BLaER1 treated with 17β-estradiol and CSF1 and Interleukin-3, amounts not matched to agents 10 nM and 100 nM (cell line): ENCODE results near the gene CHST15.
"Not testable (repeated sequence)": the region's sequence is repeated elsewhere in the genome, so short reads cannot be mapped to it uniquely, and the experiment has no call there.

Experiments
- H3K27ac ChIP-seq, 11 experiments: shearing (Covaris generic); formaldehyde crosslinking; 2 replicates each; pipeline ENCODE4 v1.8.1; 2022
- H3K27me3 ChIP-seq, 11 experiments: shearing (Covaris generic); formaldehyde crosslinking; 2 replicates each; pipeline ENCODE4 v1.8.1; 2022
- H3K36me3 ChIP-seq, 11 experiments: shearing (Covaris generic); formaldehyde crosslinking; 2 replicates each; pipeline ENCODE4 v1.8.1; 2022
- H3K4me1 ChIP-seq, 10 experiments: shearing (Covaris generic); formaldehyde crosslinking; 2 replicates each; pipeline ENCODE4 v1.8.1; 2022
- H3K4me2 ChIP-seq, 11 experiments: shearing (Covaris generic); formaldehyde crosslinking; 2 replicates each; pipeline ENCODE4 v1.8.1; 2022
- H3K4me3 ChIP-seq, 10 experiments: shearing (Covaris generic); formaldehyde crosslinking; 2 replicates each; pipeline ENCODE4 v1.8.1; 2022
- H3K9ac ChIP-seq, 11 experiments: shearing (Covaris generic); formaldehyde crosslinking; 2 replicates each; pipeline ENCODE4 v1.8.1; 2022
- H3K9me3 ChIP-seq, 11 experiments: shearing (Covaris generic); formaldehyde crosslinking; replicated peaks in 1 of 11; 2 replicates each; pipeline ENCODE4 v1.8.1; 2022
- H4K20me1 ChIP-seq, 11 experiments: shearing (Covaris generic); formaldehyde crosslinking; 2 replicates each; pipeline ENCODE4 v1.8.1; 2022
- Cebpa-rat ChIP-seq, 11 experiments: shearing (Covaris generic); IDR thresholded peaks; 2 replicates each; pipeline ENCODE4 v1.8.1; 2022

Gene CHST15

DNA sequence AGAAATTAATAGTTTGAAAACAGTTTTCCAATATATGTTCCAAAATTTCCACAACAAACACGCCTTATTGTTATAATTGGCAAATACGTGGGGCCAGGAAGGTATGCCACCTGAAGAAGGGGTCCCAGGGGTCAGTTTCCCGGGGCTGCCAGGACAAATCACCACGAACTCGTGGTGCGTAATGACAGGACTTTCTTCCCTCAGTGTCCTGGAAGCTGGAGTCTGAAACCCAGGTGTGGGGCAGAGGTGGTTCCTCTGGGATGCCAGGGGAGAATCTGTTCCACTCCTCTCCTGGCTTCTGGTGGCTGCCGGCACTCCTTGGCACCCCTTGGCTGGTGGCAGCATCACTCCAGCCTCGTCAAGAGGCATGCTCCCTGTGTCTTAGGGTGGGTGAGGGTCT, 56.7 kb downstream of the CHST15 start:
- H3K27ac ChIP-seq, result peak overlapping the region in 9 of 11 experiments; percentile 59 to 79 (median 75); a peak in 18 of 22 replicates
- peak overlapping the region; percentile 72 to 97 (median 92) for H3K4me2 ChIP-seq
- no peak for TF ChIP-seq Cebpa-rat (IDR thresholded peaks at IDR 0.05)
- peaks cover 15 to 100% (median 38%) of the 10 kb centered on the region in 11 experiments; a peak in 20 of 22 replicates for H4K20me1 ChIP-seq
- H3K9me3 ChIP-seq, result no peaks in the 10 kb centered on the region
- H3K9ac ChIP-seq, result peak overlapping the region; percentile 3 to 68 (median 58); a peak in 12 of 22 replicates
- H3K4me1 ChIP-seq, result peaks cover 68 to 88% (median 80%) of the 10 kb centered on the region in 10 experiments
- no peaks in the 10 kb centered on the region for H3K27me3 ChIP-seq
- 0 out of 20 replicates have a peak overlapping the region, but pooled peaks of 1 of the 10 experiments have one; percentile 44 for H3K4me3 ChIP-seq
- peaks cover 84 to 100% (median 95%) of the 10 kb centered on the region in 11 experiments for H3K36me3 ChIP-seq

DNA sequence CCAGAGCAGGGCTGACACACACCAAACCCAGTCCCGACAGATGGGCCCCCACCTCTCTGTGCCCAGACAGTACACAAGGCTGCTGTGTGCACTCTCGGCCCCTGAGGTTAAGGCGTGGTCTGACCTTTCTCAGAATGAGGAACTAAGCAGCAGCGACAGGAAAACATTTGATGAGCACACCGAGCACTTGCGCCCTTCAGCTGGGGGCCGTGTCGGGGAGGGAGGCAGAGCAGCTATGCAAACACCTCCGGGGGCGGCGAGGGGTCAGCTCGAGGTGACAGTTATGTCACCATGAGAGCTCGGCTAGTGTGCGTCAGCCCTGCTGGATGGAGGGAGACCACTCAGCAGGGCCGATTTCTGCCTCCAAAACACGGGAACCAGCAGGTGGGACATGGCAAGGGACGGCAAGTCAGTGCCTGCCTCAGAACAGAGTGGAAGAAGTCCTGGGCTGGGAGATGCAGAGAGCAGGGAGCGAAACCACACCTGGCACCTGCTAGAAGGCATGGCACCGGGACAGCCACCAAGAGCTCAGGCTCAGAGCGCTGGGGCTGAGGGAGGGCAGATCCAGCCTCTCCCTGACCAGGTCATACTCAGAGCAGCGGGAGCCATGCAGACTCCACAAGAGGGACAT, 57.4 kb downstream of the CHST15 start:
- Histone ChIP-seq H3K9me3 (no peaks in the 10 kb centered on the region), H3K36me3 (peaks cover 84 to 100% (median 95%) of the 10 kb centered on the region in 11 experiments), H3K4me1 (peaks cover 61 to 81% (median 73%) of the 10 kb centered on the region in 10 experiments), H4K20me1 (peaks cover 19 to 100% (median 44%) of the 10 kb centered on the region in 11 experiments; a peak in 20 of 22 replicates), H3K9ac (peak overlapping the region; percentile 3 to 68 (median 58); a peak in 19 of 22 replicates), H3K4me3 (peak overlapping the region in 7 of 10 experiments; percentile 9 to 51 (median 27); a peak in 8 of 20 replicates), H3K27me3 (no peaks in the 10 kb centered on the region), H3K27ac (peak overlapping the region; percentile 7 to 79 (median 71); a peak in 20 of 22 replicates), H3K4me2 (peak overlapping the region; percentile 72 to 97 (median 92))
- TF ChIP-seq Cebpa-rat (IDR thresholded peaks at IDR 0.05), result no peak

DNA sequence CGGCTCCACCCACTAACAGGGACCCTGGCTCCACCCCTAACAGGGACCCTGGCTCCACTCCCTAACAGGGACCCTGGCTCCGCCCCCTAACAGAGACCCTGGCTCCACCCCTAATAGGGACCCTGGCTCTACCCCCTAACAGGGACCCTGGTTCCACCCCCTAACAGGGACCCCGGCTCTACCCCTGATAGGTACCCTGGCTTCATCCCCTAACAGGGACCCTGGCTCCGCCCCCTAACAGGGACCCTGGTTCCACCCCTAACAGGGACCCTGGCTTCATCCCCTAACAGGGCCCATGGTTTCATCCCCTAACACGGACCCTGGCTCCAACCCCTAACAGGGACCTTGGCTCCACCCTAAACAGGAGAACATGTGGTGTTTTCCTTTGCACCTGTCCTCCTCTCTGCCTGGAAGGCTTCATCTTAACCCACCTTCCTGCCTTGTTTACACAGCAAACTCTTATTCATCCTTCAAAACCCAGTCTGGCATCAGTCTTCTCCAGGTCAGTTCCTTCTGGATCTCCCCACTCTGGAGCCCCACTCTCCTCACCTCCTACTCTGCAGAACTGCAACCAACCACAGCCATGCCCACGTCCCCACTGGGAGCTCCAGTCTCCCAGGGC, 58.0 kb downstream of the CHST15 start:
- Histone ChIP-seq H3K27ac (peak overlapping the region in 10 of 11 experiments; percentile 16 to 77 (median 68); a peak in 20 of 22 replicates), H3K4me2 (peak overlapping the region; percentile 72 to 97 (median 92)), H3K27me3 (no peaks in the 10 kb centered on the region), H3K4me3 (no peak overlapping the region), H4K20me1 (peaks cover 23 to 100% (median 51%) of the 10 kb centered on the region in 11 experiments; a peak in 20 of 22 replicates), H3K9ac (peak overlapping the region in 8 of 11 experiments; percentile 5 to 64 (median 41); a peak in 6 of 22 replicates), H3K36me3 (peaks cover 84 to 100% (median 95%) of the 10 kb centered on the region in 11 experiments), H3K4me1 (peaks cover 54 to 75% (median 67%) of the 10 kb centered on the region in 10 experiments), H3K9me3 (no peaks in the 10 kb centered on the region)
- TF ChIP-seq Cebpa-rat (IDR thresholded peaks at IDR 0.05), result no peak

DNA sequence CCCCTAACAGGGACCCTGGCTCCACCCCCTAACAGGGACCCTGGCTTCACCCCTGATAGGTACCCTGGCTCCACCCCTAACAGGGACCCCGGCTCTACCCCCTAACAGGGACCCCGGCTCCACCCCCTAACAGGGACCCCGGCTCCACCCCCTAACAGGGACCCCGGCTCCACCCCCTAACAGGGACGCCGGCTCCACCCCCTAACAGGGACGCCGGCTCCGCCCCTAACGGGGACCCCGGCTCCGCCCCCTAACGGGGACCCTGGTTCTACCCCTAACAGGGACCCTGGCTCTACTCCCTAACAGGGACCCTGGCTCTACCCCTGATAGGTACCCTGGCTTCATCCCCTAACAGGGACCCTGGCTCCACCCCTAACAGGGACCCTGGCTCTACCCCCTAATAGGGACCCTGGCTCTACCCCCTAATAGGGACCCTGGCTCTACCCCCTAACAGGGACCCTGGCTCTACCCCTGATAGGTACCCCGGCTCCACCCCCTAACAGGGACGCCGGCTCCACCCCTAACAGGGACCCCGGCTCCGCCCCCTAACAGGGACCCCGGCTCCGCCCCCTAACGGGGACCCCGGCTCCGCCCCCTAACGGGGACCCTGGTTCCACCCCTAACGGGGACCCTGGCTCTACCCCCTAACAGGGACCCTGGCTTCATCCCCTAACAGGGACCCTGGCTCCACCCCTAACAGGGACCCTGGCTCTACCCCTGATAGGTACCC, 58.7 kb downstream of the CHST15 start:
- H3K4me3 ChIP-seq, H3K9me3 ChIP-seq, H3K27me3 ChIP-seq: not testable (repeated sequence)
- Histone ChIP-seq H3K4me1 (peaks cover 48 to 69% (median 60%) of the 10 kb centered on the region in 10 experiments), H3K27ac (peak overlapping the region in 10 of 11 experiments; percentile 4 to 77 (median 68); a peak in 18 of 22 replicates), H3K9ac (peak overlapping the region in 1 of 11 experiments; percentile 45; a peak in 1 of 22 replicates), H3K4me2 (peak overlapping the region; percentile 72 to 97 (median 92); a peak in 17 of 22 replicates), H3K36me3 (peaks cover 84 to 100% (median 95%) of the 10 kb centered on the region in 11 experiments), H4K20me1 (peaks cover 23 to 100% (median 57%) of the 10 kb centered on the region in 11 experiments; a peak in 20 of 22 replicates)

DNA sequence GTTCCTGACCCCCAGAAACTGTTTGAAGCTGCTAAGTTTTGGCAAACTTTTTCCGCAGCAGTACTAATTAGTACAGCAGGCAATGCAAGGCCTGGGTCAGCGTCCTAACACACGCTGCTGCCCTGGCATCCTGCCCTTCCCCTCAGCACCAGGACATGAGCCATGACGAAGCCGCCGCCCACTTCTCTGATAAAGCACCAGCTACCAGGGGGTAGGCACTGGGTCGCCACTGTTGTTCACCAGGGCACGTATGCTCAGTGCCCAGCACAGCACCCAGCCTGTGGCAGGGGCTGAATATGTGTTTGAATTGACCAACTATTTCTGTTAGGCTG, 59.5 kb downstream of the CHST15 start:
- H3K4me1 ChIP-seq, result peaks cover 39 to 66% (median 51%) of the 10 kb centered on the region in 10 experiments
- H3K4me3 ChIP-seq, result no peak overlapping the region
- no peaks in the 10 kb centered on the region for H3K9me3 ChIP-seq
- peaks cover 84 to 100% (median 95%) of the 10 kb centered on the region in 11 experiments for H3K36me3 ChIP-seq
- H3K4me2 ChIP-seq, result peak overlapping the region in 4 of 11 experiments; percentile 8 to 18 (median 16); a peak in 3 of 22 replicates
- TF ChIP-seq Cebpa-rat (IDR thresholded peaks at IDR 0.05), result no peak
- no peaks in the 10 kb centered on the region for H3K27me3 ChIP-seq
- H3K27ac ChIP-seq, result peak overlapping the region in 6 of 11 experiments; percentile 6 to 77 (median 72); a peak in 6 of 22 replicates
- H4K20me1 ChIP-seq, result peaks cover 23 to 100% (median 64%) of the 10 kb centered on the region in 11 experiments; a peak in 21 of 22 replicates
- H3K9ac ChIP-seq, result no peak overlapping the region

DNA sequence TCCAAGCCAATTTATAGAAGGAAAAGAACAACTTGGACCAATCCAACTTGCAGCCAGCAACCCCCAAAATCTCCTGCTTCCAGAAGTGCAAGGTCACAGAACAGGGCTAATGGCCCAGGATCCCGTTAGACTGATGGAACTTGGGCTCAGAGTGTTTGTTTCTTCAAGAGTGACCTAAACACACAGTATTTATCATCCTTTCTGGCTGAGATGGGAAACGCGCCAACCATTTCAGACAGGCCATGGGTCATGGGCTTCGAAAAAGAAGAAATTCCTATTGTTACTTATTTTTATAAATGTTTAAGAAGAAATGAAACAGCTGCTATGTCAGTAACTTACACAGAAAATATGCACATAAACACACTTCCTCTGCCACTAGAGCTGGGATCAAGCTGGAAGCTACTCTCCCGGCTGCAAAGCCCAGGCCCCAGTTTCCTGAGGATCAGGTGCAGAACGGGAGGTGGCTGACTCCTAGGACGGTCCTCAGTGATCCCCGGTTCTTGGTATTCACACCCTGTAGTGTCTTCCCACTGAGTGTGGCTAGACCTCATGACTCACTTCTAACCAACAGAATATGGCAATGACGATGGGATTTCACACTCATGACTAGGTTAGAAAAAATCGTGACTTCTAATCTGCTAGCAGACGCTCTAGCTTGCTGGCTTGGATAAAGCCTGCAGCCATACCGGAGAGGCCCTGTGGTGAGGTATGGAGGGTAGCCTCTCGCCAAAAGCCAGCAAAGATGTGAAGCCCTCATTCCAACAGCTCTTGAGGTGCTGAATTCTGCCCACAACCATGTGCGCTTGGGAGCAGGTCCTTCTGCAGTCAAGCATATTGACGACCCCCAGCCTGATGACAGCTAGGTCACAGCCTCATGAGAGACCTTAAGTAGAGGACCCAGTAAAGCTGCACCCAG, 60.2 kb downstream of the CHST15 start:
- H3K4me1 ChIP-seq, result peaks cover 33 to 64% (median 45%) of the 10 kb centered on the region in 10 experiments
- peaks cover 23 to 100% (median 64%) of the 10 kb centered on the region in 11 experiments; a peak in 21 of 22 replicates for H4K20me1 ChIP-seq
- H3K9ac ChIP-seq, result no peak overlapping the region

DNA sequence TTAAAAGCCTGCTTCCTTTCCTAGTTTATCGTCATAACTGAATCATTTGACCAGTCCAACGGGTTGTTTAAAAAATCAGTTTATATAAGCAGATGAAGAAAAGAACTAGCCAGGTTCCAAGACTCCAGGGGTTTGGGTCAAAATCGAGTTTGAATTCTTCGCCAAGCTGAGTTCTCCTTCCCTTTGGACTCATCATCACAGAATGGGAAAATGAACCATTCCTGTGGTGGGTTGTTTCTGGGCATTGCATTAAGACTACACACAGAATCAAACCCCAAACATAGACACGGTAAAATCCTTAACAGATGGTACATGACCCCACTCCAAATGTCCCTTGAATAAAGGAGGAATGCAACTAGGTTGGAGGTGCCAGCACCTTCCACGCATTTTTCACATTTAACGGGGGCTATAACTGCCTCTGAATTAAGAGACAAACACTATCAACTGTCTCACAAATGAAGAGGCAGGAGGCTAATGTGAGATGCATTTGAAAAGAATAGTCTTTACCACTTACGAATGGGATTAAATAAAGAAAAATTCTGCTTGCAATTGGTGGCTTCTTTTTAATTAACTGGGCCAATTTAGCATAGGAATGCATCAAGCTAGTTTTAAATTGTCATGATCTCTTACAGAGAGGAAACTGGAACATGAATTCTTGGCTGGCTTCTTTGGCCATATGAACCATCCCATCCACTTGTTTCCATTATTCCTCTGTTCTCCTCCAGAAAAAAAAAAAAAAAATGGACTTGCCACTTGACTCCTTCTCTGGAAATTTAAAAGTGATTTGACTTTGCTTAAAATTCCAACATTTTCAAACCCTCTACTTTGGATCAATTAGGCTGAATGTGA, 61.1 kb downstream of the CHST15 start:
- no peak overlapping the region for H3K4me3 ChIP-seq
- H3K27me3 ChIP-seq, result no peaks in the 10 kb centered on the region
- no peak for TF ChIP-seq Cebpa-rat (IDR thresholded peaks at IDR 0.05)
- H3K9ac ChIP-seq, result no peak overlapping the region
- H3K9me3 ChIP-seq, result no peaks in the 10 kb centered on the region
- no peak overlapping the region for H3K4me2 ChIP-seq
- H3K27ac ChIP-seq, result no peak overlapping the region
- peaks cover 83 to 100% (median 95%) of the 10 kb centered on the region in 11 experiments for H3K36me3 ChIP-seq
- H3K4me1 ChIP-seq, result peaks cover 23 to 64% (median 39%) of the 10 kb centered on the region in 10 experiments
- H4K20me1 ChIP-seq, result peaks cover 23 to 100% (median 68%) of the 10 kb centered on the region in 11 experiments; a peak in 21 of 22 replicates

More for the DNA sequence above, 60.2 kb downstream of the CHST15 start:
- H3K9me3 ChIP-seq, result no peaks in the 10 kb centered on the region
- peak overlapping the region in 2 of 11 experiments; percentile 71 to 77; a peak in 3 of 22 replicates for H3K27ac ChIP-seq
- H3K4me2 ChIP-seq, result peak overlapping the region in 4 of 11 experiments; percentile 8 to 18 (median 16); a peak in 4 of 22 replicates
- TF ChIP-seq Cebpa-rat (IDR thresholded peaks at IDR 0.05), result no peak
- peaks cover 84 to 100% (median 95%) of the 10 kb centered on the region in 11 experiments for H3K36me3 ChIP-seq
- H3K4me3 ChIP-seq, result no peak overlapping the region
- no peaks in the 10 kb centered on the region for H3K27me3 ChIP-seq
